Thoracic aorta (tissue), 2 donors: Measurements from ENCODE around the gene AEN. TPM values are rescaled to one million over a fixed set of nuclear protein-coding genes. Genes with fewer than 3 reads are reported as not detected.

Source experiments
- ATAC-seq: fragments of 150-250 bp; one replicate; pipeline ENCODE4 v1.8.0; 2017; ENCODE audit warnings: low read depth; ENCODE audit not compliant: insufficient number of reproducible peaks, low FRiP score
- DNase-seq: peaks from one replicate; pipeline ENCODE4 v3.0.0-alpha.2; 2020; ENCODE audit warnings: low spot score
- H3K27ac ChIP-seq, 2 donors: fragments of 200-600 bp; sonication (generic); 1 replicate in 1 of 2; 2 replicates in 1 of 2; pipeline ENCODE4 v1.5.1; 2016; ENCODE audit warnings: mild to moderate bottlenecking in 2 of 2, moderate library complexity in 2 of 2
- H3K27me3 ChIP-seq: fragments of 200-600 bp; sonication (generic); replicated peaks from 2 replicates; pipeline ENCODE4 v1.6.0; 2016; ENCODE audit warnings: mild to moderate bottlenecking; ENCODE audit not compliant: insufficient read depth
- H3K36me3 ChIP-seq: fragments of 200-600 bp; sonication (generic); one replicate; pipeline ENCODE4 v1.5.1; 2016
- H3K4me1 ChIP-seq, 2 donors: fragments of 200-600 bp; sonication (generic); 1 replicate in 1 of 2; 2 replicates in 1 of 2; pipeline versions ENCODE4 v1.5.1 to v1.6.0; 2016; ENCODE audit warnings: low read depth in 2 of 2, mild to moderate bottlenecking in 1 of 2; ENCODE audit not compliant: control insufficient read depth in 1 of 2
- H3K4me3 ChIP-seq: fragments of 200-600 bp; sonication (generic); 2 replicates; pipeline ENCODE4 v1.5.1; 2016; ENCODE audit warnings: mild to moderate bottlenecking
- H3K9me3 ChIP-seq: fragments of 200-600 bp; sonication (generic); 2 replicates; pipeline ENCODE4 v1.5.1; 2016
- total RNA-seq, 2 donors: library from RNA; depleted of rRNA; stranded (reverse); fragments of >200 nt; gene quantifications; one replicate each; pipeline versions ENCODE4 v1.1.0 to v1.2.3, GENCODE V29; 2016
- TF ChIP-seq, protein P1 (sequence below): fragments of 200-600 bp; sonication (generic); IDR thresholded peaks from one replicate; pipeline ENCODE4 v1.5.1; 2019; ENCODE audit warnings: antibody characterized with exemption

AEN gene
- total RNA-seq: 10 to 100 TPM; 36.0 to 36.3 TPM

GRCh38 chr15:88620995-88621772, at the start of gene AEN:
Gene AEN, plus strand, starts transcription at chr15:88621340. Its CDS starts 4,870 bp downstream, at chr15:88626210.
- Histone ChIP-seq H3K27ac (peak within 1 kb of the TSS; percentile 86 to 88), H3K4me3 (peak within 1 kb of the TSS; percentile 85), H3K4me1 (peaks cover 23 to 44% of the 10 kb centered on the region in 2 donors), H3K36me3 (no peaks in the 10 kb centered on the region), H3K9me3 (no peaks in the 10 kb centered on the region), H3K27me3 (no peaks in the 10 kb centered on the region)
- peak; percentile 81 for DNase-seq
- TF ChIP-seq, protein P1, sequence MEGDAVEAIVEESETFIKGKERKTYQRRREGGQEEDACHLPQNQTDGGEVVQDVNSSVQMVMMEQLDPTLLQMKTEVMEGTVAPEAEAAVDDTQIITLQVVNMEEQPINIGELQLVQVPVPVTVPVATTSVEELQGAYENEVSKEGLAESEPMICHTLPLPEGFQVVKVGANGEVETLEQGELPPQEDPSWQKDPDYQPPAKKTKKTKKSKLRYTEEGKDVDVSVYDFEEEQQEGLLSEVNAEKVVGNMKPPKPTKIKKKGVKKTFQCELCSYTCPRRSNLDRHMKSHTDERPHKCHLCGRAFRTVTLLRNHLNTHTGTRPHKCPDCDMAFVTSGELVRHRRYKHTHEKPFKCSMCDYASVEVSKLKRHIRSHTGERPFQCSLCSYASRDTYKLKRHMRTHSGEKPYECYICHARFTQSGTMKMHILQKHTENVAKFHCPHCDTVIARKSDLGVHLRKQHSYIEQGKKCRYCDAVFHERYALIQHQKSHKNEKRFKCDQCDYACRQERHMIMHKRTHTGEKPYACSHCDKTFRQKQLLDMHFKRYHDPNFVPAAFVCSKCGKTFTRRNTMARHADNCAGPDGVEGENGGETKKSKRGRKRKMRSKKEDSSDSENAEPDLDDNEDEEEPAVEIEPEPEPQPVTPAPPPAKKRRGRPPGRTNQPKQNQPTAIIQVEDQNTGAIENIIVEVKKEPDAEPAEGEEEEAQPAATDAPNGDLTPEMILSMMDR: no peak
- ATAC-seq: peak; percentile 96

- Histone ChIP-seq H3K27ac (no peak overlapping the region), H3K27me3 (no peaks in the 10 kb centered on the region), H3K4me3 (no peak overlapping the region), H3K9me3 (no peaks in the 10 kb centered on the region), H3K36me3 (no peaks in the 10 kb centered on the region), H3K4me1 (no peaks in the 10 kb centered on the region)
- ATAC-seq (no peak), DNase-seq (no peak)
- TF ChIP-seq, protein P1: no peak
Observed at GRCh38 chr15:88571852-88572259, 49.3 kb upstream of the AEN start.

- Histone ChIP-seq H3K4me1 (no peaks in the 10 kb centered on the region), H3K27ac (no peak overlapping the region), H3K36me3 (no peaks in the 10 kb centered on the region), H3K4me3 (no peak overlapping the region), H3K27me3 (no peaks in the 10 kb centered on the region), H3K9me3 (no peaks in the 10 kb centered on the region)
- TF ChIP-seq, protein P1: no peak
- ATAC-seq (no peak), DNase-seq (no peak)
Observed at GRCh38 chr15:88574077-88574476, 47.1 kb upstream of the AEN start.

DNA sequence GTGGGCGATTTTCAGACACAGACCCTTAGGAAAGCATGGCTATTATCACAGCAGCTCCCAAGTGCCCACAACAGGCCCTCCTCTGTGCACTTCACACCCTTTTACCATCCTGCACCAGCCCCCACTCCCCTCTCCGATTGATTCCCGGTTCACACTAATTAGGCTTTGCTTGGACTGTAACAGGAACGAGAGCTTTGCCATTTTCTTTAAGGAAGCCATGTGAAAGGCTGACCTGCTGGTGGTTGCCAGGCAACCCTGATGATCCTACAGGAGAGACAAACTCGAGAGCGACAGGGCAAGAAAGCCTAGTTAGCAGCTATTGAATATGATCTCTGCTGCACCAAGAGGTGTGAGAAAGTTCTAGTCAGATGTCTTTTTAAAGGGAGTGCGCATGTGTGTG, 46.5 kb upstream of the AEN start:
- H3K27me3 ChIP-seq: no peaks in the 10 kb centered on the region
- H3K27ac ChIP-seq: no peak overlapping the region
- H3K9me3 ChIP-seq: no peaks in the 10 kb centered on the region
- no peaks in the 10 kb centered on the region for H3K36me3 ChIP-seq
- TF ChIP-seq, protein P1: no peak
- H3K4me1 ChIP-seq: no peaks in the 10 kb centered on the region
- DNase-seq: no peak
- no peak for ATAC-seq
- H3K4me3 ChIP-seq: no peak overlapping the region

- no peak overlapping the region for H3K4me3 ChIP-seq
- H3K9me3 ChIP-seq: no peaks in the 10 kb centered on the region
- H3K27me3 ChIP-seq: no peaks in the 10 kb centered on the region
- no peaks in the 10 kb centered on the region for H3K4me1 ChIP-seq
- ATAC-seq (no peak), DNase-seq (no peak)
- H3K36me3 ChIP-seq: no peaks in the 10 kb centered on the region
- TF ChIP-seq, protein P1: no peak
- H3K27ac ChIP-seq: no peak overlapping the region
Observed at GRCh38 chr15:88579322-88579721, 41.8 kb upstream of the AEN start.
